NCI-H345 treated with DMSO at 0.1 percent for 48 hours (cell line): ENCODE data around the gene NEK11.

ENCODE experiments used
- DNase-seq: peaks from one replicate; lab custom pipeline; 2025; ENCODE audit not compliant: unreplicated experiment; lab: John Stamatoyannopoulos, UW

Gene NEK11, protein sequence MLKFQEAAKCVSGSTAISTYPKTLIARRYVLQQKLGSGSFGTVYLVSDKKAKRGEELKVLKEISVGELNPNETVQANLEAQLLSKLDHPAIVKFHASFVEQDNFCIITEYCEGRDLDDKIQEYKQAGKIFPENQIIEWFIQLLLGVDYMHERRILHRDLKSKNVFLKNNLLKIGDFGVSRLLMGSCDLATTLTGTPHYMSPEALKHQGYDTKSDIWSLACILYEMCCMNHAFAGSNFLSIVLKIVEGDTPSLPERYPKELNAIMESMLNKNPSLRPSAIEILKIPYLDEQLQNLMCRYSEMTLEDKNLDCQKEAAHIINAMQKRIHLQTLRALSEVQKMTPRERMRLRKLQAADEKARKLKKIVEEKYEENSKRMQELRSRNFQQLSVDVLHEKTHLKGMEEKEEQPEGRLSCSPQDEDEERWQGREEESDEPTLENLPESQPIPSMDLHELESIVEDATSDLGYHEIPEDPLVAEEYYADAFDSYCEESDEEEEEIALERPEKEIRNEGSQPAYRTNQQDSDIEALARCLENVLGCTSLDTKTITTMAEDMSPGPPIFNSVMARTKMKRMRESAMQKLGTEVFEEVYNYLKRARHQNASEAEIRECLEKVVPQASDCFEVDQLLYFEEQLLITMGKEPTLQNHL

GRCh38 chr3:131026321-131027151 lies at the start of gene NEK11, which contains the start of gene ASTE1:
Gene NEK11 (plus strand): TSS chr3:131026877. CDS start chr3:131029709, 2,832 bp downstream.
Gene ASTE1 (minus strand): TSS chr3:131026825. CDS start chr3:131025306, 1,519 bp downstream.
- DNase-seq: peak; percentile 53

DNA sequence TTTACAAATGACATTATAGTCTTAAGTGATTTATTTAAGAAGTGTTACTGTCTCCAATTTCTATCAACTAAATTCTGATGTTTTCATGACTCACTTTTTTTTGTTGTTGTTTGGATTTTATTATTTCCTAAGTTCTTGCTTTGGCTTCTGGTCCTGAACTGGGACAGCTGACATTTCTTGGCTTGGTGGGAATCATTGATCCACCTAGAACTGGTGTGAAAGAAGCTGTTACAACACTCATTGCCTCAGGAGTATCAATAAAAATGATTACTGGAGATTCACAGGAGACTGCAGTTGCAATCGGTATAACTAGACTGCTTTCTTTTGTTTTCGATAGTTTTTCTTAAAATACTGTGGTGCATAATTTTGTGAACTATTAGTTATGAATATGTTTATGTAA lies 47.6 kb upstream of the NEK11 start:
- DNase-seq: no peak

DNA sequence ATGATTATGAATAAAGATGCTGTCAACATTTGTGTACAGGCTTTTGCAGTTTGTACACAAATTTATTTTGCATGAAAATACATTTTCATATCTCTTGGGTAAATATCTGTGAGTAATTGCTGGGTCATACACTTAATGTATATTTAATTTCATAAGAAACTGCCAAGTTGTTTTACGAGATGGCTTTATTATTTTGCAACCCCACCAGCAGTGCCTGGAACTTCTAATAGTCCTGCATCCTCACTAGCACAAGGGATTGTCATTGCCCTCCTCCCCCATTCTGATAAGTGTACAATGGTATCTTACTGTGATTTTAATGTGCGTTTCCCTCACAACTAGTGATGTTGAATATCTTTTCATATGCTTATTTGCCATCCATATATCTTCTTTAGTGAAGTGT lies 45.2 kb upstream of the NEK11 start:
- no peak for DNase-seq

DNA sequence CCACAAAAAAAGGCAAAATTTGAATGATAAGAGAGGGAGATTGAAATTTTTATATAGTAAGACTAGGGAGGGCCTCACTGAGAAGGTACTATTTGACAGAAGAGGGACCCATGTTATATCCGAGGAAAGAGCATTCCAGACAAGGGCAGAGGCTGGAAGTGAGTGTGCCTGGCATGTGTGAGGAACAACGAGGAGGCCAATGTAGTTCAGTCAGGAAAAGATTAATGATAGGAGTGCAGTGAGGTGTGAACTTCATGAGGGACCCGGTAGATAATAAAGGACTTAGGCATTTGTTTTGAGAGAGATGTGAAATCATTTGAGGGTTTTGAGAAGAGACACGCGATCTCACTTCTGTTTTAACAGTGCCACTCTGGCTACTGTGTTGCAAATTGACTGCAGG lies 36.4 kb upstream of the NEK11 start:
- no peak for DNase-seq

DNA sequence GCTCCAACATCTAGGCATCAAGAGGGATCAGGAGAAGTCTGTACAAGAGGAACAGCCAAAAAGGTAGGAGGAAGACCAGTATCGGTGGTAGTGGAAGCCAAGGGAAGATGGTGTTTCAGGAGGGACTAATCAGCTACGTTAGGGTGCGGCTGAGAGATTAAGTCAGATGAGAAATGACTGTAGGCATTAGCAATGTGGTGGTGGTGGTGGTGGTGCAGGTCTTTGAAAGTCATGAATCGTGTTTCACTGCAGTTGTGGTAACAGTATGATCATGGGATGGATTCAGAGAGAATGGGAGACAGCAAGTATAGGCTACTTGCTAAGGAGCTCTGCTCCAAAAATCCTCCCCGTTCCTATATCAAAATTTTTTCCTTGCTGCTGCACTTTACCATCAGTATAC lies 35.6 kb upstream of the NEK11 start:
- no peak for DNase-seq

- DNase-seq: no peak
Observed at GRCh38 chr3:130992344-130992743, 34.3 kb upstream of the NEK11 start.

DNA sequence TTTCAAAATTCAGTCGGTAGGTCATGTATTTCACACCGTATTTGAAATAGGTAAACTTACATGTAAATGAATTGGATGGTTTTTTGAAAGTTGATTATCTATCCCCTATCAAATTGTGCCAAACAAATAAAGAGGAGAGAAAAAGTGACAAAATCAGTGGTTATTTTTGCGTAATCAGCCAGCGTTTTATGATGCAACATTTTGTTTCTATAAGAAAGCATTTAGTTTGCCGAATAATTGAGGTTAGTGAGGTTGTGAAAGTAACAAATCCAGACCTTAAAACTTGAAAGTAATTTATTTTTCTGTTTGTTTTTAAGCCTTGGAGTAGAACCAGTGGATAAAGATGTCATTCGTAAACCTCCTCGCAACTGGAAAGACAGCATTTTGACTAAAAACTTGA lies 29.4 kb upstream of the NEK11 start:
- DNase-seq: no peak

GRCh38 chr3:131001071-131001470 lies 25.6 kb upstream of the NEK11 start:
- DNase-seq: no peak

- no peak for DNase-seq
Observed at GRCh38 chr3:131004603-131005002, 22.1 kb upstream of the NEK11 start.

- DNase-seq: no peak
Observed at GRCh38 chr3:131007256-131007655, 19.4 kb upstream of the NEK11 start.

DNA sequence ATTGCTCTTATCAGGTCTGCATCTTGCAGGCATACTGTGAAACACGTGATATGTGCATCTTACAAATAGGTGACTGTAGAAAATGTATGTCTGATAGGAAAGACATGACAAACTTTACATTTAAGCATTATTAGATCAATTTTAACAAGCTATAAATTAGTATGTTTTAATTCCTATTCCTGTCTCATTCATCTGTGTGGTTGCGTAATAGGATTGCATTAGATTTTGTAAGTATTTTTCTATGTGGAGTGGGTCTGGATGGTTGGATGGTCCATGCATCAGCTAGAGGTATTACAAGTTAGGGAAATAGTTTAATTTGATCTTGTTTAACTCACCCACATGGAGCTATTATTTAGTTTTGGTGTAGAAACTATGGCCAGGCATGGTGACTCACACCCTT lies 18.9 kb upstream of the NEK11 start:
- no peak for DNase-seq

- DNase-seq: no peak
Observed at GRCh38 chr3:131008326-131008725, 18.4 kb upstream of the NEK11 start.

- no peak for DNase-seq
Observed at GRCh38 chr3:131009698-131010097, 17.0 kb upstream of the NEK11 start.

DNA sequence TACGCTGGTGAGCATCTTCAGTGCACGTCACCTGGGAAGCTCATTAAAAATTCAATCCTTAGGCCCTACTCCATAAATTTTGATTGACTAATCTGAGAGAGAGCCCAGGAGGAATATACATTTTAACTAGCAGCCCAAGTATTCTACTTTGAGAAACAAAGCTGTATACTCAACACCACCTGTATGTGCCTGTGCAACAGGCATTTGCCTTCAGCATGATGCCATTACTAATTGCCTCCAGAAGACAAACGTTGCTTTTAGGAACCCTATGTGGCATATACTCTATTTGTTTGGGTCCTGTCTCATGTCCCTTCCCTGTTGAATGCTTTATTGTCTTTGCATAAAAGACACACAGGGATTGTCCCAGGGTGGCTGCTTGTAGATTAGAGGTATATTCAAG lies 7.7 kb upstream of the NEK11 start:
- no peak for DNase-seq

DNA sequence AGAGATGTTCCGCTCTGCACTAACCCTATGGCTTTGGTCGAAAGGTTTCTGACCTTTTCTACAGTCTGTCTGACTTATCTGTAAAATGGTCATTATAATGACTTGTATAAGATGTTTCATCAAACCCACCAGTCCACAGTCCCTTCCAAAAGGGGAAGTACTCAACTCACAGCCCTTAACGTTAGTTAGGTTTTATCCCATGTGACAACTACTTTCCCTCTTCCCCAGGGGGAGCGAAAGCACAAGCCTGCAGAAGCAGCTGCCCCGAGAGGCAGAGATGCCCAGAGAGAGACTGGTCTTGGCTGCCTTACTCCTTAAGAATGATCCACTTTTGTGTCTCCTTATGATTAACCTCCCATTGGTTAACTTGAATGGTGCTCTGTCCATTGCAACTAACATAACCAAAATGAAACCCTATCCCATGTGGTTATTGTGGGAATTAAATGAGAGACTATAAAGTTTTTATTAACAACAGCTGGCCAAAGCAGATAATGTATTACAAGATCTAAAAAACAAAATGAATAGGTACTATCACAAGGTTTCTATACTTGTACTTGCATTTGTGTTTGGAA lies 6.5 kb upstream of the NEK11 start:
- no peak for DNase-seq

GRCh38 chr3:131025539-131025938 lies 1.1 kb upstream of the NEK11 start:
- DNase-seq: no peak

DNA sequence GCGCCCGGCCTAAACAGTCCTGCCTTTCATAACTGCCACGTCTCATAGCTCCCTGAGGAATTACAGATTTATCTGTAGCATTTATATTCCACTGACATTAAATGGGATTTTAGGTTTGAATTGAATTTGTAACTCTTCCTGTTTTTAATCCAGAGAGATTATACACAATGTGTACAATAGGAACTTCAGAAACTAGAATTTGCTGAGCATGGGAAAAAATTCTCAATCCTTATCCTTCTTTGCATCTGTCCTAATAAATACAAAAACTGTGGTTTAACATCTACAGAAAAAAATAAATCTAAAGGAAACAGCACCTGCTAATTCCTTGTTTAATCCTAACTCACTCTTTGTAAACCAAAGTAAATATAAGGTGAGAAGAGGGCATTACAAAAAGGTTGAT lies 2.2 kb downstream of the NEK11 start:
- no peak for DNase-seq

GRCh38 chr3:131031660-131032059 lies 5.0 kb downstream of the NEK11 start:
- DNase-seq: no peak

DNA sequence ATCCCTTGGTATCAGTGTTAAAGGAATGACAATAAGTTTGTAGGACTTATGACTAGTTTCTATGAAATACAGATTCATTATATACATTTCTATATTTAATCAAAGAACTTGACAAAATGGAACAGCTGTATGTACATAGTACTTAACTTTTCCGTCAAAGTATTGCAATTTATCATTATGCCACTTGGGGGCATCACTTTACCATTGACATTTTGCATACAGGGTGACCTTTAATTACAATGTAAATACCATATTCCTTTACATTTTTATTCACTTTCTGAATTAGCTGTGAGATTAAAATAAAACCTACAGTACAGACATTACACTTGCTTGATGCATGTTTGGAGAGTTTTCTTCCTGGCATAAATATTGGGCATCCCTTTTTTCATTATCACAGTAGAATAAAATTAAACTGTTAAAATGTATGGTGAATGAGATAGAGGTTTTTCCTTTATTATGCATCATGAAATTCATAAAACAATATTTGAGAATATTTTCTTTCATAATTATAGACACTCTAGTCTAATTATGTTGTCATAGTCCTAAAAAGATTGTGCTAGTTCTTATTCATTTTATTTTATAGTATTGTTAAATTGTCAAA lies 6.9 kb downstream of the NEK11 start:
- DNase-seq: peak; percentile 9

DNA sequence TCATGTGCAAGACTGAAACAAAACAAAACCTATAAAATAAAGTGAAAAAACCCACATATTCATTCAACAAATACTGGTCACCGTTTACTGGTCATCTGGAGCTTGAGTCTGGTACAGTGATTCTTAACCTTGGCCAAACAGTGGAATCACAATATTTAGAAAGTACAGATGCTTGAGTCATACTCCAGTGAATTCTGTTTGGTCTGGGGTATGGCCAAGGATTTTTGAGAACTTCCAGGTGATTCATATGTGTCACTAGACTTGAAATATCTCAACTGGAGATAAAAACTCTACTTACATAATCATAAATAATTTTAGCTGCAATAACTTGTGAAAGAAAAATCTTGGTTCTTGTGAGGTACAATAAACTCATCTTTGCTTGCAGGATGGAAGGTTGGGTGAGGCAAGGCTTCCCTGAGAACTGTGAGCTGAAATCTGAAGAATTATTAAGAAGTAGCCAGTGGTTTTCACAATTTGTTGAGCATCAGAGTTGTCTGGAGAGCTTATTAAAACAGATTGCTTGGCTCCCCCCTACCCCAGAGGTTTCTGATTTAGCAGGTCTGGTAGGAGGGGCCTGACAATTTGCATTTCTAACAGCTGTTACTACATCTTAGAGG lies 9.6 kb downstream of the NEK11 start:
- DNase-seq: no peak
